SU-DHL-6 (cell line): ENCODE data around the gene PIK3R6.

ENCODE experiments used
- H2AFZ ChIP-seq: fragments of 200-600 bp; sonication (generic); 2 replicates; pipeline ENCODE4 v1.6.1; 2014; ENCODE audit warnings: low read depth, mild to moderate bottlenecking, moderate library complexity, mixed read lengths, antibody characterized with exemption, low read length; ENCODE audit not compliant: severe bottlenecking
- H3F3A ChIP-seq: fragments of 200-600 bp; shearing (Covaris generic); 2 replicates; pipeline ENCODE4 v1.6.0; 2016; ENCODE audit warnings: antibody characterized with exemption, mild to moderate bottlenecking; ENCODE audit not compliant: insufficient read depth
- H3K27ac ChIP-seq: fragments of 200-600 bp; sonication (generic); 2 replicates; pipeline ENCODE4 v1.5.1; 2016; ENCODE audit warnings: low read depth, mild to moderate bottlenecking, low read length, moderate library complexity, mixed read lengths
- H3K27me3 ChIP-seq: fragments of 200-600 bp; sonication (generic), shearing (Covaris generic); 2 replicates; pipeline ENCODE4 v1.6.0; 2014; ENCODE audit warnings: mild to moderate bottlenecking, low read length
- H3K36me3 ChIP-seq: fragments of 200-600 bp; sonication (generic); 2 replicates; pipeline ENCODE4 v1.6.1; 2014; ENCODE audit warnings: mild to moderate bottlenecking, low read length, mixed read lengths
- H3K4me2 ChIP-seq: fragments of 300-600, 200-600 bp; shearing (Covaris generic), sonication (generic); 2 replicates; pipeline ENCODE4 v1.6.0; 2014; ENCODE audit warnings: low read length, low read depth, mild to moderate bottlenecking; ENCODE audit not compliant: poor library complexity, severe bottlenecking
- H3K4me3 ChIP-seq: fragments of 200-600 bp; sonication (generic); 2 replicates; pipeline ENCODE4 v1.5.1; 2014; ENCODE audit warnings: antibody characterized with exemption, low read length, mild to moderate bottlenecking, mixed read lengths; ENCODE audit not compliant: insufficient read depth, poor library complexity, severe bottlenecking
- H3K79me2 ChIP-seq: fragments of 200-600 bp; sonication (generic); 2 replicates; pipeline ENCODE4 v1.6.1; 2014; ENCODE audit warnings: mild to moderate bottlenecking, low read length, moderate library complexity; ENCODE audit not compliant: insufficient read depth
- H3K9ac ChIP-seq: fragments of 200-600 bp; sonication (generic); 2 replicates; pipeline ENCODE4 v1.7.0; 2014; ENCODE audit warnings: mild to moderate bottlenecking, low read length
- H3K9me2 ChIP-seq: fragments of 200-600 bp; sonication (generic); replicated peaks from 2 replicates; pipeline ENCODE4 v1.6.1; 2014; ENCODE audit warnings: low read length; ENCODE audit not compliant: insufficient read depth
- H3K9me3 ChIP-seq: fragments of 200-600 bp; sonication (generic); 2 replicates; pipeline ENCODE4 v1.6.1; 2014; ENCODE audit warnings: low read length, mixed read lengths; ENCODE audit not compliant: insufficient read depth
- H4K20me1 ChIP-seq: fragments of 200-600 bp; sonication (generic); 2 replicates; pipeline ENCODE4 v1.6.1; 2014; ENCODE audit warnings: low read depth, mild to moderate bottlenecking, antibody characterized with exemption, low read length, moderate library complexity, mixed read lengths
- CTCF ChIP-seq: fragments of 200-600 bp; sonication (generic); IDR thresholded peaks from one replicate; pipeline ENCODE4 v1.5.1; 2017; ENCODE audit warnings: antibody characterized with exemption, mild to moderate bottlenecking, low read length, moderate library complexity; ENCODE audit not compliant: insufficient read depth, poor library complexity, severe bottlenecking
- EZH2phosphoT487 ChIP-seq: fragments of 200-600 bp; sonication (generic), shearing (Covaris generic); conservative IDR thresholded peaks from 2 replicates; pipeline ENCODE4 v1.6.1; 2018; ENCODE audit warnings: mild to moderate bottlenecking, antibody characterized with exemption, low read length, moderate library complexity, mixed read lengths

PIK3R6 gene

GRCh38 chr17:8894202-8894671 is 26.8 kb upstream of the PIK3R6 start:
- Histone ChIP-seq H3K27ac (no peak overlapping the region), H3K4me2 (no peak overlapping the region), H4K20me1 (no peaks in the 10 kb centered on the region), H3F3A (no peaks in the 10 kb centered on the region), H2AFZ (no peak overlapping the region), H3K9ac (no peak overlapping the region), H3K9me2 (no peaks in the 10 kb centered on the region), H3K27me3 (no peaks in the 10 kb centered on the region), H3K4me3 (no peak overlapping the region), H3K36me3 (no peaks in the 10 kb centered on the region), H3K9me3 (no peaks in the 10 kb centered on the region), H3K79me2 (no peaks in the 10 kb centered on the region)
- TF ChIP-seq EZH2phosphoT487: no peak
- no peak for TF ChIP-seq CTCF

GRCh38 chr17:8893621-8894201 is 26.2 kb upstream of the PIK3R6 start:
- H3F3A ChIP-seq: no peaks in the 10 kb centered on the region
- H3K4me3 ChIP-seq: no peak overlapping the region
- TF ChIP-seq EZH2phosphoT487: no peak
- no peaks in the 10 kb centered on the region for H3K27me3 ChIP-seq
- no peak overlapping the region for H3K4me2 ChIP-seq
- no peaks in the 10 kb centered on the region for H3K9me3 ChIP-seq
- no peak overlapping the region for H2AFZ ChIP-seq
- H3K79me2 ChIP-seq: no peaks in the 10 kb centered on the region
- no peak overlapping the region for H3K27ac ChIP-seq
- no peaks in the 10 kb centered on the region for H3K9me2 ChIP-seq
- no peak overlapping the region for H3K9ac ChIP-seq
- H4K20me1 ChIP-seq: no peaks in the 10 kb centered on the region
- no peaks in the 10 kb centered on the region for H3K36me3 ChIP-seq

- Histone ChIP-seq H3K4me2 (no peak overlapping the region), H3K79me2 (no peaks in the 10 kb centered on the region), H3K9ac (no peak overlapping the region), H3K36me3 (no peaks in the 10 kb centered on the region), H3K4me3 (no peak overlapping the region), H3K9me2 (no peaks in the 10 kb centered on the region), H4K20me1 (no peaks in the 10 kb centered on the region), H2AFZ (no peak overlapping the region), H3K27me3 (no peaks in the 10 kb centered on the region), H3F3A (no peaks in the 10 kb centered on the region), H3K27ac (no peak overlapping the region), H3K9me3 (no peaks in the 10 kb centered on the region)
- TF ChIP-seq EZH2phosphoT487 (no peak), CTCF (no peak)
Measured at GRCh38 chr17:8893059-8893458, 25.6 kb upstream of the PIK3R6 start.

- H2AFZ ChIP-seq: no peak overlapping the region
- no peak overlapping the region for H3K9ac ChIP-seq
- H4K20me1 ChIP-seq: no peaks in the 10 kb centered on the region
- no peaks in the 10 kb centered on the region for H3K36me3 ChIP-seq
- TF ChIP-seq CTCF: no peak
- no peaks in the 10 kb centered on the region for H3K9me2 ChIP-seq
- no peak overlapping the region for H3K4me2 ChIP-seq
- no peak overlapping the region for H3K4me3 ChIP-seq
- no peak overlapping the region for H3K27ac ChIP-seq
- H3K27me3 ChIP-seq: no peaks in the 10 kb centered on the region
- H3K9me3 ChIP-seq: no peaks in the 10 kb centered on the region
- no peaks in the 10 kb centered on the region for H3F3A ChIP-seq
- no peaks in the 10 kb centered on the region for H3K79me2 ChIP-seq
Measured at GRCh38 chr17:8892338-8892690, 24.8 kb upstream of the PIK3R6 start.
